Endothelial cell of hepatic sinusoid (primary cell): ENCODE measurements around the gene DHRS13.
"Not testable (repeated sequence)": the region's sequence is repeated elsewhere in the genome, so short reads cannot be mapped to it uniquely, and the experiment has no call there.

Experiments
- in situ Hi-C: cut with HindIII; loops from 2 replicates; pipeline ENCODE4 v1.10.0; 2017; ENCODE audit warnings: low sequenced_read_pairs

DHRS13 gene

DNA sequence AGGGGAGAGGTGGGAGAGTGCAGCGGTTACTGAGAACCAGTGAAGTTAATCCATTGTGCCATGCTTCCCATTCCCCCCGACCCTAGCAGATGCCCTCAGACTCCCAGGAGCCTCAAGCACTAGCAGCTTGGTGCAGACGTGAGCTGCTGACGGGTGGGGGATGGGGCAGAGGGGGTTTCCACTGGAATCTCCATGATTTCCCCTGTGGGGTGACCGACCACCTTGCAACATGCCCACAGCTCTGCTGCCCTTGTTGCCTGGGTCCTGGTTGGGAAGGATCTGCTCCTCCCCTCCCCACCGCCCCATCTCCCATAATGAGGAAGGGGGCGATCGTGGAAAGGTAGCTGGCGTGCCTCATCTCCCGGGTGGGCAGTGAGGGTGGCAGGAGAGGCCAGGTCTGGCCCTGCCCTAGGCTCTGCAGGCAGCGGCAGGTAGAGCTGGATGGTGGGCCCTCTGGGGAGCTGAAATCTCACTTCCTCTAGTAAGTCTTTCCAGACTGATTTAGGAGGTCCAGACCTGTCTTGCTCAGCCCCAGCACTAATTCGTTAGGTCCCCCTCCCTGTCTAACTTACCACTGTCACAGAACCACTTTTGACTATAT, 14.9 kb downstream of the DHRS13 start:
- in situ Hi-C loops = no loop called here

DNA sequence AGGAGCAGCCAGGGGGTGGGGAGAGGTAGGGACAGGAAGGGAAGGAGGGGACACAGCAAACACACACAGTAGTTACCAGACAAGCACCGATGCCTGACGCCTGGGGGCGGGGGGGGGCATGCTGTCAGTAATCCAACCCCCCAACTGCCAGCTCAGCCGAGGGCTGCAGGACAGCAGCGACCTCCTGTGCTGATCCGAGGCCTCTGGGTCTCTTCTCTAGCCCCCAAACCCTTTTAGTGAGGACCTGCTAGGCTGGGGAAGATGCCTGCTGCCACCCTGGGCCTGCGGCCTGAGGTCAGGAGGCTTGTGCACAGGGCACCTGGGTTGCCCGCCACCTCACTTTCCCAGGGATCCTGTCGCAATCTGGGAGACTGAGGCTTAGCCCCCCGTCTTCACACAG, 16.9 kb downstream of the DHRS13 start:
- in situ Hi-C loops = no loop called here

DNA sequence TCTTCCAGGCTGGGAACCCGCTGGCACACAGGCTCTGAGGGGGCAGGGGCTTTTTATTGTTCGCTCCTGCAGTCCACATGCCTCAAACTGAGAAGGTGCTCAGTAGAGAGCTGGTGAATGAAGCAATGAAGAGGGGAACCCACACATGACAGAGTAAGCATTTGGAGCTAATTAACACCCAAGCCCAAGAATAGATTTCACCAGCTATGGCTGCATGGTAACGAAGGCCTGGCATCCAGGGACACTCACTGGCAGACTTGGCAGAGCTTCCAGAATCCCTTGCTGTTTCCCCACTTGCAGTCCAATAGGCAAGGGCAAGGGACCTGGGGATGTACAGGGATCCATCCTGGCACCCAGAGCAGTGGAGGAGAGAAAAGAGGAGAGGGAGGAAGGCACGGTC, 17.5 kb downstream of the DHRS13 start:
- in situ Hi-C loops = no loop called here

DNA sequence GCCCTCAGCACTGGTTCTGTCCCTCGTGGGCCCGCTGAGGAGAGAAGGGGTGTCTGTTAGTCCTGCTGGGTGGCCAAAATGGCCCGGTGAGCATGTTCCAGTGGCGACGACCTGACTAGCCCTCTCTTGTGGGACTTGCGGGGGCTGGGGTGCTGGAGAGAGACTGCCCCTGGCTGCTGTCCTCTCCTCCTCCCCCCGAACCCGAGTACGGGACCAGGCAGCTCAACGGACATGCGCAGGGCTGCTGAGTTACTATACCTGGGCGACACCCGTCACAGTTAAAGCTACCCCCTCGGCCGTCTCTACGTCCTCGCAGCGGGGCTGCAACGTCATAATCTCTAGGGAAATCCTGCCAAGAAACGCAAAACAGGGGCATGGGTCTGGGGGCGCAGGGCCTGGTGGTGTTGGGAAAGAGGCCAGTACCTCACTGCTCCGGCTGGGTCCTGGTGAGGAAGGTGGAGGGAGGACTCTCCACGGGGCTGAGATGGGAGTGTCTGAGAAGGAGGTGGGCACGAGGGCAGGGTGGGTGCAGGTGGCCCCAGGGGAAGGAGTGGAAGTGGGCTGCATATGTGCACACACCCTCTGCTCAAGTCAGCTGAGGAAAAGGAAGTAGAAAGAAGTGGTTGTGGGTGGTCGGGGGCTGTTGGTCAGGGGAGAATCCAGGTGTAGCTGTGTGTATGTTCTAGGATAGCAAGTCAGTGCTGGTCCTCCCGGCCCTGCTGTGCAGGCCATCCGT, 18.7 kb downstream of the DHRS13 start:
- in situ Hi-C loops = no loop called here

DNA sequence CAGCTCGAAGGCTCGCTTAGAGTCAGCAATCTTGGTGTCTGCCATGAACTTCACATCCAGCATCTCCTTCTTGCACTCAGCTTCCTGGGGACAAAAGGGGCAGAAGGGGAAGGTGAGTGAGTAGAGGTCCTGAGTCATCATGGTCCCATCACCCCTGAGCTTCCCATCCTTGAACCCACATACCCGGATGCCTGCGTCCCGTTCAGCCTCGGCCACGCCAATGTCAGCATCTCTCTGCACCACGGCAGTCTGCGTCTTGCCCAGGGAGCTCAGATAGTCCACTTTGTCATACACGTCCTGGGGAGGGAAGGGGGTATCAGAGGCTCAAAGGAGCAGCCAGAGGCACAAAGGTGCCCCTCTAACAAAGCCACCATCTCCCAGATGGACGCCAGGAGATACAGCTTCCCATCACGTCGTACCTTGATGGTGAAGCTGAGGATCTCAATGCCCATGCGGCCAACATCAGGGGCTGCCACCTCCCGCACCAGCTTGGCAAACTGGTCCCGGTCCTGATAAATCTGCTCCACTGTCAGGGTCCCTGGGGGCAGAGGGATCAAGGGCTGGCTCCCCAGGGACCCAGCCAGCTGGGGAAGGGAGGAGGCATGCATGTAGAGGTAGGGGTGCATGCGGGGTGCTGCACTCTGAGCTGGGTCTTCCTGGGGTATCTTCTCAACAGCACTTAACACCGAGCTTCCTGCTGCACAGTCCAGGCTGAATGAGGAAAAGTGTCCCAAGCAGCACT, 20.6 kb downstream of the DHRS13 start:
- in situ Hi-C loops = no loop called here

DNA sequence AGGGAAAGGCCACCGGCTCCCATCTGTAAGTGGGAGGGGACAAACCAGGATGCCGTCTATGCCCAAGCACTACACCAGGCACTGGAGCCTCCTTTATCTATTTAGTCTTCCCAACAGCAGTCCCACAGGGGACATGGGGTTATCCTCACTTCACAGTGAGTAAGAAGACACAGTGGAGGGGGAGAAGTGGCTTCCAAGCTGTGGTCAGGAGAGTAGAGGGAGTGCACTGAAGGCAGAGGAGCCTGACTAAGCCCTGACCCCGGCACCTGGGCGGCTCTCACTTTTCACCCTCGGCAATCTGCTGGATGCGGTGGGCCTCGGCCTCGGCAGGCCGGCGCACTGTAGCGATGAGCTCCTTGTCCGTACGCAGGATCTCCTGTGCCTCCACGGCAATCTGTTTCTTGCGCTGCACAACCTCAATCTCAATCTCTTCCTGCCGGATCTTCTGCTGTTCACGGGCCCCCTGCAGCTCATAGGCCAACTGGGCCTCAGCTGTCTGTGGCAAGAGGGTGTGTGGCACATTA, 21.3 kb downstream of the DHRS13 start:
- in situ Hi-C loops = no loop called here

DNA sequence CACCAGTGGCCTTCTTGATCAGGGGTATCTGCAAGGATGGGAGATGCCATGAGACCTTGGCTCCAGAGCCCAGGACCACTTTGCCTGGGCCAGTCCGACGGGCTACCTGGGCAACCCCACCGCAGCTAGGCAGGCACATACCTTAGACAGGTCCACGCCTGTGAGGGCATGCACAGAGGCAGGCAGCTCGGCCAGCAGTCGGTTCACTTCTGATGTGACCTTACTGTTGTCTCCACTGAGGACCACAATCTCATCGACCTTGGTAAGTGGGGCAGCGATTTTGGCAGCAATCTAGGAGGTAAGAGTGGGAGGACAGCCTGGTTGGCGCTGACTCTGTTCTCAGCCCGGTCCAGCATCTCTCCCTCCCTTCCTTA, 22.3 kb downstream of the DHRS13 start:
- in situ Hi-C loops = no loop called here

DNA sequence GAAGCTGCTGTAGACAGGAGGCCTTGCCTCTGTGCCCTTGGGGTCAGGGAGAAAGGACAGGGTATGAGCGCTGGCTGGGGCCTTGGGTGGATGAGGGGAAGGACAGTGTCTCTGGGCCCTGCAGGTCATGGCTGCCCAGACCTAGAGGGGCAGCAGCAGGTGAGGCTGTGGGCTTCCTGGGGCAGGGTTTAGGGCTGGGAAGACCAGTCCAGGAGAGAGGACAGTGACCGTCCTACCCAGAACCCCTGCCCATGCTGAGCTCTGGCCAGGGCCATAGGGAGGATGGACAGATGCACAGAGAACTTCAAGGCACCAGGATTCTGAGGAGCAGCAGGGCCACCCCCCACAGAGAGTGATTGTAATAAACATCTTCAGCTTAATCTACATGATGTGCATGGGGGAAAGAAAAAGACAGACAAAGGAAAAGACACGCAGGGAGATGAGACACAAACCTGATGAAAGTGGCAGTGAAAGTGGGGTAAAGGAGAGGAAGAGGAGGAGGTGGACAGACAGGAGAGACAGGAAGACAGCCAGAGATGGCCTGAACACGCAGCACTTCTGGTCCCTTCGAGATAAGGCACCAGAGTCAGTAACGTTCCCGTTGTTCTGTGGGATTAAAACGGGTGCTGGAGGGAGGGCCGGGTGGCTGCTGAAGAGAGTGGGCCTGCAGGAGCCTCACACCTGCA, 22.9 kb downstream of the DHRS13 start:
- in situ Hi-C loops = no loop called here

DNA sequence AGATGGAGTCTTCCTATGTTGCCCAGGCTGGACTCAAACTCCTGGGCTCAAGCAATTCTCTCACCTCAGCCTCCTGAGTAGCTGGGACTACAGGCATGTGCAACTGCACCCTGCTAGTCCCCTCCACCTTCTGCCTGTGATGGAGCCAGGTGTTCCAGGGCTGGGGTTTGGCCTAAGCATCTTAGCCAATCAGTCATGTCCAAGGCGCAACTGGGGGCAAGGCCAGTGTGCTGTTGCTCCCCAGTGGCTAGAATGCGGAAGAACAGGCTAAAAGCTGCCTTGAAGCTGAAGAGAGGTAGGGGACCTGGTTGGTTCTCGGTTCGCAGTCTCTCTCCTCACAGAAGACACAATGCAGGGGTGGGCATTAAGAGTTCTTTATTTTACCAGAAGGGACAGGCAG, 23.9 kb downstream of the DHRS13 start:
- in situ Hi-C loops = no loop called here

DNA sequence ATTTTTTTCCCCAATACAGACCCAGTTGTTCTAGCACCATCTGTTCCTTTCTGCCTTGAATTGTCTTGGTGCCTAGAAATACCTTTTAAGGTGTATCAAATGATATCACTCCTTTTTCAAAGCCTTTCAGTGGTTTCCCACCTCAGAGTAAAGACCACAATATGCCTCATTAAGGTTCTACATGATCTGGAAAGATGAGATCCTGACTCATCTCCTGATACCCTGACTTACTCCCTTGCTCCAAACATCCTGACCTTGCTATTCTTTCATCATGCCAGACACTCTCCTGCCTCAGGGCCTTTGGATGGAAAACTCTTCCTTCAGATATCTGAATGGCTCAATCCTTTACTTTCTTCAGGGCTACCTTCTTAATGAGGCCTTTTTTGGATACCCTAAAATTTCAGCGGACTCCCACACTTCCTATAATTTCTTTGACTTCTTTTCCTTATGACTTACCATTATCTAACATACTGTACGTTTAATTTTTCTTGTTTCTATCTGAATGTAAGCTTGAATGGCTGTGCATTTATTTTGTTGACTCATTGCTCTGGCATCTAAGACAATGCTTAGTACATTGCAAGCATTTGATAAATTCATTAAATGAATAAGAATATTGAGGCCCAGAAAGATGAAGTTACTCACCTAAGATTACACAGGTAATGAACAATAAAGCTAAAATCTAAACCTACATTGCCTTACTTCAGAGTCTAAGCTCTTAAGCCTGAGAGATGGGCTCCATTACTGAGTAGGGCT, 24.5 kb downstream of the DHRS13 start:
- in situ Hi-C loops = no loop called here

DNA sequence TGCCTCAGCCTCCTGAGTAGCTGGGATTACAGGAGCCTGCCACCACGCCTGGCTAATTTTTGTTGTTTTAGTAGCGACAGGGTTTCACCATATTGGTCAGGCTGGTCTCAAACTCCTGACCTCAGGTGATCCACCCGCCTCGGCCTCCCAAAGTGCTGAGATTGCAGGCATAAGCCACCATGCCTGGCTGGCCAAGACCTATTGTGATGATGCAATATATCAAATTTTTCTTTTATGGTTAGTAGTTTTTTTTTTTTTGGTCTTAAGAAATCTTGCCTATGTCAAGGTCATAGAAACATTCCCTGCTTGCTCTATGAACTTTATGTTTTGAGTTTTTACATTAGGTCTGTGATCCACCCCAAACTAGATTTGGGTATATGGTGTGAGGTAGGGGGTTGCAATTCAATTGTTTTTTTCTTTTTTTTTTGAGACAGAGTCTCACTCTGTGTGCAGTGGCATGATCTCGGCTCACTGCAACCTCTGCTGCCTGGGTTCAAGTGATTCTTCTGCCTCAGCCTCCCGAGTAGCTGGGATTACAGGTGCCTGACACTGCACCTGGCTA, 25.6 kb downstream of the DHRS13 start:
- in situ Hi-C loops = not testable (repeated sequence)

DNA sequence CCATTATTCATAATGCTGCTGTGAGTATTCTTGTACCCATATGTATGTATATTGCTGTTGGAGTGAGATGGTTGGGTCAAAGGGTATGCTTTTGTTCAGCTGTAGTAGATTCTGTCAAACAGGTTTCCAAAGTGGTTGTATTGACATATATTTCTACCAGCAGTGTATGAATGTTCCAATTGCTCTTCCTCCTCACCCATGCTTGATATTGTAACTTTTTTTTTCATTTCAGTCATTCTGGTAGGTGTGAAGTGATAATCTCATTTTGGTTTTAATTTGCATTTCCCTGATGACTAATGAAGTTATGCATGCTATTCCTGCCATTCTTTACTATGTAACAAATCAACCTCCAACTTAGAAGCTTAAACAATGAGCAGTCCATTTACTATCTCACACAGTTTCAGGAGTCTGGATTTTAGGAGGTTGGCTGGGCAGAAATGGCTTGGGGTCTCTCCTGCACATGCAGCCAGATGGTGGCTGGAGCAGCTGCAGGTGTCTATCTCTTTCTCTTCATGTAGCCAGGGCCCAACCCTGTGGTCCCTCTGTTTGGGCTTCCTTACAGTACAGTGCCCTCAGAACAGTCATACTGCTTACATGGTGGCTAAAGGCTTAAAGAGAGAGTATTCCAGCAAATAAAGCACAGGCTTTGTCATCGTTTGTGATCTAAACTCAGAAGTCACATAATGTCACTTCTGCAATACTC, 26.9 kb downstream of the DHRS13 start:
- in situ Hi-C loops = no loop called here

DNA sequence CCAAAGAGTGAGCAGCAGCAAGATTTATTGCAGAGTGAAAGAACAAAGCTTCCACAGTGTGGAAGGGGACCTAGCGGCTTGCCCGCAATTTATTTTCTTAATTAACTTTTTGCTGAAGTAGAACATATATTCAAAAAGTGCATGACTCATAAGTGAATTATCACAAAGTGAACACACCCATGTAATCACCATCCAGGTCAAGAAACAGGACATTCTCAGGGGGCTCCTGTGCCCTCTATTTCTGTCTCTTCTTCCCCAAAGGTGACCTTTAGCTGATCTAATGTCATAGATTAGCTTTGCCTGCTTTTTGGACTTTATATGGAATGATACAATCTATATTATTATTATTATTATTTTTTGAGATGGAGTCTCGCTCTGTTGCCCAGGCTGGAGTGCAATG, 28.1 kb downstream of the DHRS13 start:
- in situ Hi-C loops = no loop called here

DNA sequence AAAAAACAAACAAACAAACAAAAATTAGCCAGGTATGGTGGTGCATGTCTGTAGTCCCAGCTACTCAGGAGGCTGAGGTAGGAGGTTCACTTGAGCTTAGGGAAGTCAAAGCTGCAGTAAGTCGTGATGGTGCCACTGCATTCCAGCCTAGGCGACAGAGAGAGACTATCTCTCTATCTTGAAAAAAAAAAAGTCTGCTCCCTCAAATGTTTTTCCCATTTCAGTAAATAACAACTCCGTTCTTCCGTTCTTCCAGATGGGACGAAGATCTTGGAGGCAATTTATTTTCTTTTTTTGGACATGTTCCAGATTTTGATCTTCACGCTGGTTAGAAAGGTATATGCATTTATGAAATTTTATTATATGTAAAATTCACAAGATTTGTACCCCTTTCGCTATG, 29.0 kb downstream of the DHRS13 start:
- in situ Hi-C loops = no loop called here

DNA sequence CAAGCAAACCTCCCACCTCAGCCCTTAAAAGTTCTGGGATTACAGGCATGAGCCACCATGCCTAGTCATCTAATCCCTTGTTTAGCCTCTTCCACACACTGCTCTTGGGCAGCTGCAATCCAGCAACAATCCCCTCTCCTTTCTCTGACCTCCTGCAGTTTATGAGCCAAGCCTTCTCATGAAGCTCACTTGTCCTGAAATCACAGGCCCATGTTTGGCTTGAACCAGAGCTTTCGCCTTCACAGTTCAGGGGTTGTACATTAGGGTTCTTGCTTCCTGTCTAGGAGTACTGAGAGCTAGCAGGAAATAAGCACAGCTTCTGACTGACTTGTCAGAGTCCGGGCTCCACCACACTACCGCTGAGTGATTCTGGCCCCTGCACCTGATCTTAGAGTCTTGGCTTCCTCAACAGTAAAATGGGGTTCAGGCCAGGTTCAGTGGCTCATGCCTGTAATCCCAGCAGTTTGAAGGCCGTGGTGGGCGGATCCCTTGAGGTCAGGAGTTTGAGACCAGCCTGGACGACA, 31.8 kb downstream of the DHRS13 start:
- in situ Hi-C loops = no loop called here

DNA sequence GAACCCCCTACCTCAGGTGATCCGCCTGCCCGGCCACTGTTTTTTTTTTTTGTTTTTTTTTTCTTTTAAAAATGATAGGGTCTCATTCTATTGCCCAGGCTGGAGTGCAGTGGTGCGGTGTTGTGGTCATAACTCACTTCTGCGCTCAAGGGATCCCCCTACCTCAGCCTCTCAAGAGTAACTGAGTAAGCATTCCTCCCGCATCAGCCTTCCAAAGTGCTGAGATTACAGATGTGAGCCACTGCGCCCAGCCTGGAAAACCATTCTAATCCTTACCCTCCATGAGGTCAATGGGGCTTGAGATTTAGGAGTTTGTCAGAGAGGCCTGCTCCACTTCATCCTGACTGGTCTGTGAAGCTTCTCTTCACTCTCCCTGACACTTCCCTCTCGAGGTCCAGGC, 35.6 kb downstream of the DHRS13 start:
- in situ Hi-C loops = loop anchor here (5.0 kb wide), 3 partner anchors 60 to 105 kb away; no protein-coding TSS in a partner anchor

DNA sequence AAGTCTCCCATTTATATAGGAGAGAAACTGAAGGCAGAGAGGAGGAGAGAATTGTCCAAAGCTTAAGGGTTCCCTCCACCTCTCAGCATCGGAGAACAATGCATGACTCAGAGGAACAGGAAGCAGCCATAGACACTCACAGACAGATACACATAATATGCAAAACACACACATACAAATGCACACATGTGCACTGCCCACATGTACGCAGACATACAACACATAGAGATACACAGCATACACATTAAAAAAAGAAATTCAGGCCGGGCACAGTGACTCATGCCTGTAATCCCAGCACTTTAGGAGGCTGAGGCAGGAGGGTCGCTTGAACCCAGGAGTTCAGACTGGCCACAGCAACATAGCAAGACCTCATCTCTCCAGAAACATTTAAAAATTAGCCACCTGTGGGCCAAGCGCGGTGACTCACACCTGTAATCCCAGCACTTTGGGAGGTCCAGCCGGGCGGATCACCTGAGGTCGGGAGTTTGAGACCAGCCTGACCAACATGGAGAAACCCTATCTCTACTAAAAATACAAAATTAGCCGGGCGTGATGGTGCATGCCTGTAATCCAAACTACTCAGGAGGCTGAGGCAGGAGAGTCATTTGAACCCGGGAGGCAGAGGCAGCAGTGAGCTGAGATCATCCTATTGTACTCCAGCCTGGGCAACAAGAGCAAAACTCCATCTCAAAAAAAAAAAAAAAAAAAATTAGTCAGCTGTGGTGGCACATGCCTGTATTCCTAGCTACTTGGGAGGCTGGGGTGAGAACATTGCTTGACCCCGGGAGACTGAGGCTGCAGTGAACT, 36.7 kb downstream of the DHRS13 start:
- in situ Hi-C loops = loop anchor here (5.0 kb wide), 3 partner anchors 61 to 104 kb away; no protein-coding TSS in a partner anchor
